Measurements from ENCODE around the gene HPX. TPM values are rescaled to one million over a fixed set of nuclear protein-coding genes. Genes with fewer than 3 reads are reported as not detected.

HPX gene
- total RNA-seq, 1 donor from 2014 or later = 6.1 TPM

GRCh38 chr11:6385046-6385777, 55.6 kb downstream of the HPX start:
- no peak for DNase-seq (ENCODE audit: low spot score, unreplicated experiment)
- H3K4me3 Mint-ChIP-seq (ENCODE audit: low read depth) = no peak overlapping the region
- no peaks in the 10 kb centered on the region for H3K27me3 Mint-ChIP-seq
- peaks cover 21% of the 10 kb centered on the region for H3K4me1 Mint-ChIP-seq (ENCODE audit: low read depth)
- TF ChIP-seq CTCF (IDR thresholded peaks at IDR 0.05; ENCODE audit: unreplicated experiment) = no peak
- no peak overlapping the region for H3K27ac Mint-ChIP-seq
- H3K9me3 Mint-ChIP-seq (ENCODE audit: low read depth) = no peaks in the 10 kb centered on the region
- no peaks in the 10 kb centered on the region for H3K36me3 Mint-ChIP-seq (ENCODE audit: insufficient read depth)

Other genes with a start within 250 kb of the HPX start
- not detected in 2 replicates for gene OR52W1, start 241.8 kb downstream of the HPX start, total RNA-seq
- not detected in 2 replicates for gene C11orf42, start 235.4 kb downstream of the HPX start, total RNA-seq
- gene FHIP1B, start 206.4 kb downstream of the HPX start, total RNA-seq = 58.4 and 63.0 TPM in 2 replicates
- gene CNGA4, start 201.9 kb downstream of the HPX start, total RNA-seq = 2.0 and 2.1 TPM in 2 replicates
- 7.4 and 7.5 TPM in 2 replicates for gene CCKBR, start 181.1 kb downstream of the HPX start, total RNA-seq
- gene CAVIN3, start 120.5 kb downstream of the HPX start, total RNA-seq = 6.7 and 7.1 TPM in 2 replicates
- 25.5 and 27.8 TPM in 2 replicates for gene SMPD1, start 50.5 kb downstream of the HPX start, total RNA-seq
- gene APBB1, start 21.9 kb downstream of the HPX start, total RNA-seq = 64.2 and 71.4 TPM in 2 replicates
- 18.5 and 22.6 TPM in 2 replicates for gene TRIM3, start 33.0 kb upstream of the HPX start, total RNA-seq
- gene ARFIP2, start 40.3 kb upstream of the HPX start, total RNA-seq = 77.0 and 78.1 TPM in 2 replicates
- 34.2 and 37.5 TPM in 2 replicates for gene TIMM10B, start 40.5 kb upstream of the HPX start, total RNA-seq
- gene DNHD1, start 56.3 kb upstream of the HPX start, total RNA-seq = 7.0 and 7.7 TPM in 2 replicates
- gene RRP8, start 162.6 kb upstream of the HPX start, total RNA-seq = 18.8 and 21.7 TPM in 2 replicates
- 127 and 133 TPM in 2 replicates for gene ILK, start 162.8 kb upstream of the HPX start, total RNA-seq
- gene TAF10, start 171.2 kb upstream of the HPX start, total RNA-seq = 148 and 160 TPM in 2 replicates
- gene TPP1, start 178.4 kb upstream of the HPX start, total RNA-seq = 54.4 and 59.9 TPM in 2 replicates
- gene DCHS1, start 214.8 kb upstream of the HPX start, total RNA-seq = 54.7 and 61.4 TPM in 2 replicates
- 36.5 and 41.3 TPM in 2 replicates for gene MRPL17, start 242.4 kb upstream of the HPX start, total RNA-seq